Thyroid gland (tissue), 4 donors: ENCODE data around the gene EPHA3.

Experiments used
- CTCF ChIP-seq, 6 experiments: fragments of 200-600 bp in 3 of 6; fragments of 450-650 bp in 3 of 6; sonication (generic) in 3 of 6; IDR thresholded peaks; one replicate each; pipeline ENCODE4 v1.5.1; 2016 to 2019; ENCODE audit warnings: antibody characterized with exemption in 6 of 6, mild to moderate bottlenecking in 2 of 6, inconsistent platforms in 1 of 6, moderate library complexity in 1 of 6
- POLR2A ChIP-seq, 2 donors: fragments of 450-650 bp; IDR thresholded peaks; one replicate each; pipeline ENCODE4 v1.6.1; 2017; ENCODE audit warnings: antibody characterized with exemption in 2 of 2, mild to moderate bottlenecking in 2 of 2, moderate library complexity in 1 of 2

- TF ChIP-seq CTCF (IDR thresholded peaks at IDR 0.05) (no peak), POLR2A (IDR thresholded peaks at IDR 0.05) (no peak)
Observed at GRCh38 chr3:89380016-89380415, 272.6 kb downstream of the EPHA3 start.
